ENCODE data around the gene PCIF1. TPM values are rescaled to one million over a fixed set of nuclear protein-coding genes. Genes with fewer than 3 reads are reported as not detected.

Gene PCIF1
- total RNA-seq, 1 experiment from 2014 or later: 26.8 TPM

- H3K4me3 Mint-ChIP-seq: peak overlapping the region in 1 of 2 experiments; percentile 46; a peak in 1 of 5 replicates
- no peaks in the 10 kb centered on the region for H3K4me1 ChIP-seq (ENCODE audit: insufficient read depth, low read length)
- no peak for TF ChIP-seq CTCF (conservative IDR thresholded peaks at IDR 0.05)
Observed at GRCh38 chr20:45913116-45913515, 21.4 kb upstream of the PCIF1 start.

More at GRCh38 chr20:45913116-45913515, 21.4 kb upstream of the PCIF1 start:
- H3K27ac Mint-ChIP-seq: no peak overlapping the region
- Histone ChIP-seq H3K9ac (ENCODE audit: extremely low read depth, insufficient read length, low read length) (no peak overlapping the region), H3K4ac (ENCODE audit: low read depth, low read length) (no peak overlapping the region), H4K20me1 (ENCODE audit: control insufficient read depth, insufficient read depth, insufficient read length) (no peaks in the 10 kb centered on the region), H2BK15ac (ENCODE audit: low read depth, low read length) (no peak overlapping the region), H4K91ac (ENCODE audit: insufficient read length, low read depth, low read length) (no peak overlapping the region), H2BK120ac (ENCODE audit: low read depth, low read length, poor library complexity, severe bottlenecking) (no peak overlapping the region), H4K5ac (ENCODE audit: insufficient read length, low read depth, low read length) (no peak overlapping the region), H2BK20ac (ENCODE audit: low read depth, low read length, poor library complexity, severe bottlenecking) (no peak overlapping the region), H2AFZ (ENCODE audit: low read length) (no peak overlapping the region), H3K18ac (ENCODE audit: insufficient read length, low read depth, low read length) (no peak overlapping the region), H3K27ac (ENCODE audit: insufficient read length, low read depth, low read length) (no peak overlapping the region), H4K8ac (replicated peaks; ENCODE audit: insufficient read length, low read depth, low read length) (no peak overlapping the region), H3T11ph (ENCODE audit: low read length) (no peak overlapping the region), H3K4me2 (ENCODE audit: insufficient read depth, insufficient read length, low read length) (no peak overlapping the region), H2BK5ac (ENCODE audit: insufficient read length, low read length) (no peak overlapping the region), H3K79me1 (ENCODE audit: insufficient read depth, low read depth, low read length, poor library complexity, severe bottlenecking) (no peaks in the 10 kb centered on the region), H2BK12ac (ENCODE audit: insufficient read length, low read depth, low read length) (no peak overlapping the region), H3K23me2 (ENCODE audit: insufficient read length, low read depth, low read length, poor library complexity, severe bottlenecking) (peaks cover 16% of the 10 kb centered on the region), H2AK5ac (ENCODE audit: insufficient read length, low read length) (no peak overlapping the region), H3K9me3 (ENCODE audit: control insufficient read depth, low read depth, low read length) (no peaks in the 10 kb centered on the region), H3K14ac (ENCODE audit: insufficient read depth, low read length) (no peak overlapping the region), H3K27me3 (ENCODE audit: insufficient read depth, low read length) (no peaks in the 10 kb centered on the region), H3K56ac (ENCODE audit: insufficient read length, low read depth, low read length) (no peak overlapping the region), H3K79me2 (ENCODE audit: insufficient read depth, low read length) (no peaks in the 10 kb centered on the region), H3K23ac (ENCODE audit: insufficient read length, low read depth, low read length) (no peak overlapping the region)
- H3K27me3 Mint-ChIP-seq (ENCODE audit: low read depth): no peaks in the 10 kb centered on the region; the same call in 1 of the 2 replicates
- H3K9me3 Mint-ChIP-seq: no peaks in the 10 kb centered on the region
- peaks cover 8 to 15% (median 14%) of the 10 kb centered on the region in 3 experiments; a peak in 6 of 7 replicates for H3K36me3 Mint-ChIP-seq (ENCODE audit: insufficient read depth in 1 of 3, low read depth in 3 of 3)
- DNase-seq: no peak
- no CpG with 5 or more reads among the region's 5 CpGs for WGBS (ENCODE audit: extremely low coverage, insufficient read length, low lambda C conversion rate)
- peaks cover 6 to 16% of the 10 kb centered on the region in 2 experiments for H3K4me1 Mint-ChIP-seq
